Neural cell (in vitro differentiated cells): Measurements from ENCODE around the gene PPIE. TPM values are rescaled to one million over a fixed set of nuclear protein-coding genes. Genes with fewer than 3 reads are reported as not detected.
"Not testable (repeated sequence)": the region's sequence is repeated elsewhere in the genome, so short reads cannot be mapped to it uniquely, and the experiment has no call there.

ENCODE experiments used
- H2AFZ ChIP-seq: fragments of 200-600, 300-800 bp; sonication (generic), shearing (Covaris generic); 2 replicates; pipeline ENCODE4 v1.6.0; 2014; ENCODE audit warnings: low read depth, mild to moderate bottlenecking, antibody characterized with exemption, low read length, moderate library complexity
- H3F3A ChIP-seq: fragments of 200-600 bp; shearing (Covaris generic); 2 replicates; pipeline ENCODE4 v1.6.1; 2016; ENCODE audit warnings: mild to moderate bottlenecking, moderate library complexity, mixed read lengths, antibody characterized with exemption, low read length; ENCODE audit not compliant: insufficient read depth, poor library complexity, severe bottlenecking
- H3K27ac ChIP-seq: fragments of 200-600, 300-800 bp; sonication (generic), shearing (Covaris generic); 2 replicates; pipeline ENCODE4 v1.5.1; 2014; ENCODE audit warnings: mild to moderate bottlenecking, low read length, moderate library complexity
- H3K27me3 ChIP-seq: fragments of 300-800, 200-600 bp; sonication (generic), shearing (Covaris generic); 2 replicates; pipeline ENCODE4 v1.6.0; 2014; ENCODE audit warnings: mild to moderate bottlenecking, low read depth, low read length, moderate library complexity; ENCODE audit not compliant: insufficient read depth
- H3K36me3 ChIP-seq: fragments of 300-800, 200-600 bp; sonication (generic), shearing (Covaris generic); 2 replicates; pipeline ENCODE4 v1.5.1; 2014; ENCODE audit warnings: mild to moderate bottlenecking, antibody characterized with exemption, low read length, moderate library complexity; ENCODE audit not compliant: insufficient read depth
- H3K4me2 ChIP-seq: fragments of 300-800, 200-600 bp; sonication (generic), shearing (Covaris generic); 2 replicates; pipeline ENCODE4 v1.6.0; 2014; ENCODE audit warnings: mild to moderate bottlenecking, low read length
- H3K4me3 ChIP-seq: fragments of 300-800, 200-600 bp; sonication (generic), shearing (Covaris generic); 2 replicates; pipeline ENCODE4 v1.5.1; 2014; ENCODE audit warnings: mild to moderate bottlenecking, low read length, moderate library complexity
- H3K79me2 ChIP-seq: fragments of 200-600 bp; shearing (Covaris generic); replicated peaks from 2 replicates; pipeline ENCODE4 v1.6.0; 2014; ENCODE audit warnings: mild to moderate bottlenecking, low read length, moderate library complexity; ENCODE audit not compliant: insufficient read depth
- H3K9ac ChIP-seq: fragments of 300-800, 200-600 bp; sonication (generic), shearing (Covaris generic); 2 replicates; pipeline ENCODE4 v1.6.1; 2016; ENCODE audit warnings: mild to moderate bottlenecking, low read length, mixed read lengths
- H3K9me2 ChIP-seq: fragments of 200-600 bp; shearing (Covaris generic); 2 replicates; pipeline ENCODE4 v1.6.1; 2016; ENCODE audit warnings: mild to moderate bottlenecking, low read length, mixed read lengths; ENCODE audit not compliant: insufficient read depth
- H3K9me3 ChIP-seq: fragments of 200-600, 300-800 bp; sonication (generic), shearing (Covaris generic); 2 replicates; pipeline ENCODE4 v1.6.1; 2016; ENCODE audit warnings: mild to moderate bottlenecking, mixed run types, low read length, moderate library complexity, mixed read lengths
- H4K20me1 ChIP-seq: fragments of 200-600 bp; shearing (Covaris generic); 2 replicates; pipeline ENCODE4 v1.6.1; 2016; ENCODE audit warnings: mild to moderate bottlenecking, mixed run types; ENCODE audit not compliant: insufficient read depth
- EP300 ChIP-seq: fragments of 450-650 bp; conservative IDR thresholded peaks from 2 replicates; pipeline ENCODE4 v1.6.1; 2014; ENCODE audit warnings: antibody characterized with exemption, mild to moderate bottlenecking, moderate library complexity; ENCODE audit not compliant: poor library complexity, severe bottlenecking
- EZH2 ChIP-seq: fragments of 200-600, 300-800 bp; shearing (Covaris generic), sonication (generic); IDR thresholded peaks from 2 replicates; pipeline ENCODE4 v1.6.1; 2014; ENCODE audit warnings: antibody characterized with exemption, low read length, borderline replicate concordance, mild to moderate bottlenecking; ENCODE audit not compliant: insufficient read depth, poor library complexity, severe bottlenecking
- MXI1 ChIP-seq: fragments of 450-650 bp; conservative IDR thresholded peaks from 2 replicates; pipeline ENCODE4 v1.6.1; 2014; ENCODE audit warnings: antibody characterized with exemption, mild to moderate bottlenecking; ENCODE audit not compliant: poor library complexity, severe bottlenecking
- POLR2AphosphoS5 ChIP-seq: IDR thresholded peaks from 2 replicates; pipeline ENCODE4 v1.6.1; 2012
- RAD21 ChIP-seq: fragments of 450-650 bp; conservative IDR thresholded peaks from 2 replicates; pipeline ENCODE4 v1.6.1; 2014; ENCODE audit warnings: antibody characterized with exemption, mild to moderate bottlenecking, moderate library complexity
- SMC3 ChIP-seq: fragments of 450-650 bp; conservative IDR thresholded peaks from 2 replicates; pipeline ENCODE4 v1.6.1; 2014; ENCODE audit warnings: antibody characterized with exemption, mild to moderate bottlenecking, moderate library complexity; ENCODE audit not compliant: poor library complexity
- TAF1 ChIP-seq: IDR thresholded peaks from 2 replicates; pipeline ENCODE4 v1.6.1; 2012; ENCODE audit warnings: low read depth
- polyA plus RNA-seq: library from polyadenylated mRNA; depleted of rRNA; stranded (reverse); fragments of >200 nt; gene quantifications from 2 replicates; pipeline ENCODE4 v1.2.3, GENCODE V29; 2014
- TF ChIP-seq, protein P1 (sequence below): IDR thresholded peaks from 2 replicates; pipeline ENCODE4 v1.6.1; 2012; ENCODE audit warnings: borderline replicate concordance
- TF ChIP-seq, protein P2 (sequence below): fragments of 450-650 bp; IDR thresholded peaks from 2 replicates; pipeline ENCODE4 v1.5.1; 2014; ENCODE audit warnings: antibody characterized with exemption, mild to moderate bottlenecking, moderate library complexity; ENCODE audit not compliant: poor library complexity, severe bottlenecking

Gene PPIE
- polyA plus RNA-seq, 1 donor from 2014 or later: 55.9 TPM

DNA sequence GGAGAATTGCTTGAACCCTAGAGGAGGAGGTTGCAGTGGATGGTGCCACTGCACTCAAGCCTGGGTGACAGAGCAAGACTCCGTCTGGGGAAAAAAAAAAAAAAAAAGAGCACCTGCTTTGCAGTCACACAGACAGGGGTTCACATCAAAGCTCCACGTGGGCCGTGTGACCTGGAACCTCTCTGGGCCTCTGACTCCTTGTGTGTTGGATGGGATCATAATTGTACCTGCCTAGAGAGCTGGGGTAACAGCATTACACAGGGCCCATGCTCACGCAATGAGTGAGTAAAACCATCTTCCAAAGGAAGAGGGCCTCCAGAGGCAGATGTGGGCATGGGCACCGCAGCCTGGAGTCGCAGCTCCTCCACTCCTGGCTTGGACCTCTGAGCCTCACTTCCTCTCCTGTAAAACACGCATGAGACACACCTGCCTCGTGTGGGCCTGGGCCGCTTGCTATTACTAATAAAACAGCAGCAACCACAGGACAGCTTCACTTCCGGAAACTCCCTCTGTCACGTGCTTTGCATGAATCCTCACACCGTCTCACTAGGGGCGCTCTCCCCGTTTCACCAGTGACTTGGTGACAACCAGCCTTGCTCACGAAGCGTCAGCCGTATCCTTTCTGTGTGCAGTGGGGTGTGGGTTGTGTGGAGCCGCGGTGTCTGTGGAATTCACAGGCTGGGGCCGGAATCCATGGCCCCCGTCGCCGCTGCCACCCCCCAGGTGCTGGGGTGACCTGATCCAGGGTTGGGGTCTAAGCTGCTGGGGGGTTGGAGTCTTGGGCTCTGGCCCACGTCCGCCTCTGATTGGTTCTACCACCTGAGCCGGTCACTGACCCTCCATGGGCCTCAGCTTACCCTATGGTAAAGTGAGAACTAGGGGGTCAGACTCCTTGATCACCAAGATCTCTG, 60.4 kb downstream of the PPIE start:
- not testable (repeated sequence) for H3K79me2 ChIP-seq, H3K9me2 ChIP-seq, H3K9ac ChIP-seq, H3K4me2 ChIP-seq, H3K4me3 ChIP-seq, H3K36me3 ChIP-seq, H3K27me3 ChIP-seq, H3K27ac ChIP-seq, H2AFZ ChIP-seq, H3F3A ChIP-seq, H3K9me3 ChIP-seq, H4K20me1 ChIP-seq

DNA sequence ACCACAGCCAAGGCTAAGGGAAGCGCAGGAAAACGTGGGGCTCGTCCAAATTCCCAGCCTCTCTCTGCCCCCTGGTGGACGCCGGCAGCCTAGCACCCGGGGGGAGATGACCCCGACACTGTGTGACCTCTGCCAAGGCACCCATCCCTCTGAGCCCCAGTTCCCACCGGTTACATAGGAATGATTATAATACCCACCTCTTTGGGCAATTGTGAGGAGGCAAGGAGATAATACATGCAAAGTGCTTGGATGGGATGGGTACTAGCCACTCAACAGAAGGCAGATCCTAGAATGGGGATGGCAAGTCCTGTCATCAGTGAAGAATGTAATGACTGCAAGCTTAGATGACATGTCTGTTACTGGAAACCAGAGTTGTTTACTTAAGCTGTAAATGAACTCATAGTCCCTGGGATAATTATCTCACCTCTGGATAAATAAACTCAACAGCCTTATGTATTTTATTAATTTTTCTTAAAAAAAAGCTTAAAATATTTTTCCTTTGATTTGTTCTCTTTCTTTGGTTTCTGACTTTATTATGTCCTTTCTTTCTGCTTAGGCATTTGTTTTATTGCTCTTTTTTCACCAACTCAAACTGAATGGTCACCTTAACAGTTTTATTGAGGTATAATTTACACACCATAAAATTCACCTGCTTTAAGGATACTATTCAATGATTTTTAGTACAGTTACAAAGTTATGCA, 61.2 kb downstream of the PPIE start:
- Histone ChIP-seq H4K20me1 (no peaks in the 10 kb centered on the region), H3K9me3 (no peaks in the 10 kb centered on the region), H3K36me3 (no peaks in the 10 kb centered on the region), H3K4me3 (no peak overlapping the region), H3K27me3 (no peaks in the 10 kb centered on the region), H3K9ac (no peak overlapping the region), H3K79me2 (no peaks in the 10 kb centered on the region), H2AFZ (no peak overlapping the region), H3F3A (no peaks in the 10 kb centered on the region), H3K4me2 (no peak overlapping the region), H3K27ac (no peak overlapping the region), H3K9me2 (no peaks in the 10 kb centered on the region)
- TF ChIP-seq SMC3: peak; percentile 50
- no peak for TF ChIP-seq POLR2AphosphoS5
- TF ChIP-seq, protein P1, sequence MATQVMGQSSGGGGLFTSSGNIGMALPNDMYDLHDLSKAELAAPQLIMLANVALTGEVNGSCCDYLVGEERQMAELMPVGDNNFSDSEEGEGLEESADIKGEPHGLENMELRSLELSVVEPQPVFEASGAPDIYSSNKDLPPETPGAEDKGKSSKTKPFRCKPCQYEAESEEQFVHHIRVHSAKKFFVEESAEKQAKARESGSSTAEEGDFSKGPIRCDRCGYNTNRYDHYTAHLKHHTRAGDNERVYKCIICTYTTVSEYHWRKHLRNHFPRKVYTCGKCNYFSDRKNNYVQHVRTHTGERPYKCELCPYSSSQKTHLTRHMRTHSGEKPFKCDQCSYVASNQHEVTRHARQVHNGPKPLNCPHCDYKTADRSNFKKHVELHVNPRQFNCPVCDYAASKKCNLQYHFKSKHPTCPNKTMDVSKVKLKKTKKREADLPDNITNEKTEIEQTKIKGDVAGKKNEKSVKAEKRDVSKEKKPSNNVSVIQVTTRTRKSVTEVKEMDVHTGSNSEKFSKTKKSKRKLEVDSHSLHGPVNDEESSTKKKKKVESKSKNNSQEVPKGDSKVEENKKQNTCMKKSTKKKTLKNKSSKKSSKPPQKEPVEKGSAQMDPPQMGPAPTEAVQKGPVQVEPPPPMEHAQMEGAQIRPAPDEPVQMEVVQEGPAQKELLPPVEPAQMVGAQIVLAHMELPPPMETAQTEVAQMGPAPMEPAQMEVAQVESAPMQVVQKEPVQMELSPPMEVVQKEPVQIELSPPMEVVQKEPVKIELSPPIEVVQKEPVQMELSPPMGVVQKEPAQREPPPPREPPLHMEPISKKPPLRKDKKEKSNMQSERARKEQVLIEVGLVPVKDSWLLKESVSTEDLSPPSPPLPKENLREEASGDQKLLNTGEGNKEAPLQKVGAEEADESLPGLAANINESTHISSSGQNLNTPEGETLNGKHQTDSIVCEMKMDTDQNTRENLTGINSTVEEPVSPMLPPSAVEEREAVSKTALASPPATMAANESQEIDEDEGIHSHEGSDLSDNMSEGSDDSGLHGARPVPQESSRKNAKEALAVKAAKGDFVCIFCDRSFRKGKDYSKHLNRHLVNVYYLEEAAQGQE: no peak
- no peak for TF ChIP-seq TAF1
- peak; percentile 31 for TF ChIP-seq RAD21
- TF ChIP-seq, protein P2, sequence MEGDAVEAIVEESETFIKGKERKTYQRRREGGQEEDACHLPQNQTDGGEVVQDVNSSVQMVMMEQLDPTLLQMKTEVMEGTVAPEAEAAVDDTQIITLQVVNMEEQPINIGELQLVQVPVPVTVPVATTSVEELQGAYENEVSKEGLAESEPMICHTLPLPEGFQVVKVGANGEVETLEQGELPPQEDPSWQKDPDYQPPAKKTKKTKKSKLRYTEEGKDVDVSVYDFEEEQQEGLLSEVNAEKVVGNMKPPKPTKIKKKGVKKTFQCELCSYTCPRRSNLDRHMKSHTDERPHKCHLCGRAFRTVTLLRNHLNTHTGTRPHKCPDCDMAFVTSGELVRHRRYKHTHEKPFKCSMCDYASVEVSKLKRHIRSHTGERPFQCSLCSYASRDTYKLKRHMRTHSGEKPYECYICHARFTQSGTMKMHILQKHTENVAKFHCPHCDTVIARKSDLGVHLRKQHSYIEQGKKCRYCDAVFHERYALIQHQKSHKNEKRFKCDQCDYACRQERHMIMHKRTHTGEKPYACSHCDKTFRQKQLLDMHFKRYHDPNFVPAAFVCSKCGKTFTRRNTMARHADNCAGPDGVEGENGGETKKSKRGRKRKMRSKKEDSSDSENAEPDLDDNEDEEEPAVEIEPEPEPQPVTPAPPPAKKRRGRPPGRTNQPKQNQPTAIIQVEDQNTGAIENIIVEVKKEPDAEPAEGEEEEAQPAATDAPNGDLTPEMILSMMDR: peak; percentile 55
- no peak for TF ChIP-seq EZH2
- no peak for TF ChIP-seq EP300
- no peak for TF ChIP-seq MXI1
